Loucy (cell line): ENCODE results near the gene TDRD15.
A peak's percentile ranks its signal among the peaks of the same experiment; 100 is the strongest.

Experiments
- H2AFZ ChIP-seq: fragments of 200-600 bp; sonication (generic); 2 replicates; pipeline ENCODE4 v1.6.0; 2016; ENCODE audit warnings: antibody characterized with exemption, mild to moderate bottlenecking, low read length, moderate library complexity
- H3F3A ChIP-seq: fragments of 200-600 bp; 2 replicates; pipeline ENCODE4 v1.6.0; 2016; ENCODE audit warnings: antibody characterized with exemption, low read depth, mild to moderate bottlenecking
- H3K27me3 ChIP-seq: fragments of 200-600 bp; sonication (generic); 2 replicates; pipeline ENCODE4 v1.6.1; 2014; ENCODE audit warnings: low read length, mild to moderate bottlenecking; ENCODE audit not compliant: insufficient read depth, poor library complexity, severe bottlenecking
- H3K36me3 ChIP-seq: fragments of 200-600 bp; sonication (generic); 2 replicates; pipeline ENCODE4 v1.6.1; 2016; ENCODE audit warnings: low read length; ENCODE audit not compliant: insufficient read depth
- H3K4me1 ChIP-seq: fragments of 200-600 bp; sonication (generic); 2 replicates; pipeline ENCODE4 v1.5.1; 2014; ENCODE audit warnings: low read length, mild to moderate bottlenecking; ENCODE audit not compliant: insufficient read depth, poor library complexity, severe bottlenecking
- H3K4me2 ChIP-seq: fragments of 200-600 bp; sonication (generic); 2 replicates; pipeline ENCODE4 v1.6.0; 2014; ENCODE audit warnings: antibody characterized with exemption, low read length, low read depth, mild to moderate bottlenecking; ENCODE audit not compliant: poor library complexity, severe bottlenecking
- H3K4me3 ChIP-seq: fragments of 200-600 bp; sonication (generic); 2 replicates; pipeline ENCODE4 v1.5.1; 2014; ENCODE audit warnings: low read length, mild to moderate bottlenecking, mixed read lengths; ENCODE audit not compliant: poor library complexity, severe bottlenecking
- H3K79me2 ChIP-seq: fragments of 200-600 bp; sonication (generic); 2 replicates; pipeline ENCODE4 v1.6.1; 2014; ENCODE audit warnings: low read length; ENCODE audit not compliant: insufficient read depth
- H3K9ac ChIP-seq: fragments of 200-600 bp; sonication (generic); 2 replicates; pipeline ENCODE4 v1.6.0; 2014; ENCODE audit warnings: mild to moderate bottlenecking, low read depth, low read length, moderate library complexity; ENCODE audit not compliant: poor library complexity, severe bottlenecking
- H3K9me2 ChIP-seq: fragments of 200-600 bp; sonication (generic); replicated peaks from 2 replicates; pipeline ENCODE4 v1.6.1; 2016; ENCODE audit warnings: low read depth, low read length, mixed read lengths
- H3K9me3 ChIP-seq: fragments of 200-600 bp; sonication (generic); 2 replicates; pipeline ENCODE4 v1.6.1; 2014; ENCODE audit warnings: mild to moderate bottlenecking, antibody characterized with exemption, low read length, low read depth; ENCODE audit not compliant: insufficient read depth
- H4K20me1 ChIP-seq: fragments of 200-600 bp; sonication (generic); 2 replicates; pipeline ENCODE4 v1.6.0; 2014; ENCODE audit warnings: antibody characterized with exemption, low read length, mild to moderate bottlenecking; ENCODE audit not compliant: insufficient read depth, poor library complexity, severe bottlenecking
- EZH2phosphoT487 ChIP-seq: fragments of 200-600 bp; IDR thresholded peaks from 2 replicates; pipeline ENCODE4 v1.6.1; 2018; ENCODE audit warnings: antibody characterized with exemption, mild to moderate bottlenecking, moderate library complexity, borderline replicate concordance
- TF ChIP-seq, protein P1 (sequence below): fragments of 200-600 bp; sonication (generic); conservative IDR thresholded peaks from 2 replicates; pipeline ENCODE4 v1.5.1; 2014; ENCODE audit warnings: mild to moderate bottlenecking, antibody characterized with exemption, low read length

Gene TDRD15

DNA sequence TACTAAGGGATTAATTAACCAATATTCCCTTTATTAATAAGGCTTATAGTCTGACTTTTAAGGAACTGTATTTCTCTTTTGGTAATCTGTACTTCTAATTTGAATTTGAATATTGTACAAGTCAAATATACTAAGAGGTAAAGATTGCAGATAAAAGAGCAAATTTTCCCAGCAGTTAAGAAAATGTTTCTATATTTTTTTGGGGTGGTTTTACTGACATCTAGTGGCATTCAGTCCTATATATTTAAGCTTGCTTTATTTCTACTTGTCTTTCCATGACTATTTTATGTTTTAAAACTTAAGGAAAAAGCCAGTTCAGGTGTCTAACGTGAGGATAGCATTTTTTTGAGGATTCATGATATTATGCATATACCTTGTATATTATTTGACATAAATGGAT is 41.6 kb downstream of the TDRD15 start:
- Histone ChIP-seq H3K79me2 (no peaks in the 10 kb centered on the region), H3K9me3 (no peaks in the 10 kb centered on the region), H4K20me1 (no peaks in the 10 kb centered on the region), H3F3A (no peaks in the 10 kb centered on the region), H3K9ac (no peak overlapping the region), H3K4me1 (no peaks in the 10 kb centered on the region), H2AFZ (no peak overlapping the region), H3K36me3 (no peaks in the 10 kb centered on the region), H3K4me2 (no peak overlapping the region), H3K4me3 (no peak overlapping the region), H3K27me3 (no peaks in the 10 kb centered on the region), H3K9me2 (no peaks in the 10 kb centered on the region)
- TF ChIP-seq EZH2phosphoT487, result no peak
- TF ChIP-seq, protein P1, sequence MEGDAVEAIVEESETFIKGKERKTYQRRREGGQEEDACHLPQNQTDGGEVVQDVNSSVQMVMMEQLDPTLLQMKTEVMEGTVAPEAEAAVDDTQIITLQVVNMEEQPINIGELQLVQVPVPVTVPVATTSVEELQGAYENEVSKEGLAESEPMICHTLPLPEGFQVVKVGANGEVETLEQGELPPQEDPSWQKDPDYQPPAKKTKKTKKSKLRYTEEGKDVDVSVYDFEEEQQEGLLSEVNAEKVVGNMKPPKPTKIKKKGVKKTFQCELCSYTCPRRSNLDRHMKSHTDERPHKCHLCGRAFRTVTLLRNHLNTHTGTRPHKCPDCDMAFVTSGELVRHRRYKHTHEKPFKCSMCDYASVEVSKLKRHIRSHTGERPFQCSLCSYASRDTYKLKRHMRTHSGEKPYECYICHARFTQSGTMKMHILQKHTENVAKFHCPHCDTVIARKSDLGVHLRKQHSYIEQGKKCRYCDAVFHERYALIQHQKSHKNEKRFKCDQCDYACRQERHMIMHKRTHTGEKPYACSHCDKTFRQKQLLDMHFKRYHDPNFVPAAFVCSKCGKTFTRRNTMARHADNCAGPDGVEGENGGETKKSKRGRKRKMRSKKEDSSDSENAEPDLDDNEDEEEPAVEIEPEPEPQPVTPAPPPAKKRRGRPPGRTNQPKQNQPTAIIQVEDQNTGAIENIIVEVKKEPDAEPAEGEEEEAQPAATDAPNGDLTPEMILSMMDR, result peak; percentile 29

DNA sequence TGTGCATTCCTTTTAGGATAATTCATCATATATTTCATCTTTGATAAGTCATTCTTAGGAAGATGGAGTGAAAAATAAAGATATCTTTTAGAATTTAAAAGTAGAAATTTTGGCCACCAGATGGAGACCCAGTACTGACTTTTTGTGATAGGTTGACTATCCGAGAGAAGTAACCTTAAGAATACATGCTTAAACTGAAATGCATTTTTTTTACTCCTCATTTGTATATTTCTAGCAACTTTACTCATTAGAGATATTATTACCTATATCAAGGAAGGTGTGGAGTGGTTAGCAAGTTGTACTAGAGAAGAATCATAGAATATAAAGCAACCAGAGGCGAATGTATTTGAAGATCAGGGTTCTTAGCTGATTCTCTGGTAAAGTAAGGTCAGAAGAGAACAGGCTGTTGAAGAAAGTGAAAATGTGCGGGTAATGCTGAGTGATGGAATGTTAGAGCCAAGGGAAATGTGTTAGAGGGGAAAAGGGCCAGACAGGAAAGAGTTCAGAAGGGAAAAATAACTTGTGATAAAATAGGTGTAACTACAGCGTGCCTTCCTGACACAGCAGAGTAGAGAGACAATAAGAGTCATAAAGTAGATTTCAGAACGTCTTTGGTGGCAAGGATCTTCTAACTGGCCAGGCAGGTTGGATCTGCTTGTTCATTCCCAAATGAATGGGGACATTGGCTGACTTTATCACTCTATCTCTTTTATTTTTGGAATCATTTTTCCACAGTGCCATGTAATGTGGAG is 52.3 kb downstream of the TDRD15 start:
- TF ChIP-seq, protein P1, result peak; percentile 39
- TF ChIP-seq EZH2phosphoT487, result no peak
- H2AFZ ChIP-seq, result 0 out of 2 replicates have a peak overlapping the region, but pooled peaks have one; percentile 21
- H3K4me1 ChIP-seq, result no peaks in the 10 kb centered on the region
- no peak overlapping the region for H3K4me2 ChIP-seq
- H3K36me3 ChIP-seq, result no peaks in the 10 kb centered on the region
- H3K9ac ChIP-seq, result no peak overlapping the region
- no peaks in the 10 kb centered on the region for H3F3A ChIP-seq
- H3K9me3 ChIP-seq, result no peaks in the 10 kb centered on the region
- no peaks in the 10 kb centered on the region for H3K9me2 ChIP-seq
- H3K4me3 ChIP-seq, result no peak overlapping the region
- H3K79me2 ChIP-seq, result no peaks in the 10 kb centered on the region
- H3K27me3 ChIP-seq, result no peaks in the 10 kb centered on the region
- H4K20me1 ChIP-seq, result no peaks in the 10 kb centered on the region

DNA sequence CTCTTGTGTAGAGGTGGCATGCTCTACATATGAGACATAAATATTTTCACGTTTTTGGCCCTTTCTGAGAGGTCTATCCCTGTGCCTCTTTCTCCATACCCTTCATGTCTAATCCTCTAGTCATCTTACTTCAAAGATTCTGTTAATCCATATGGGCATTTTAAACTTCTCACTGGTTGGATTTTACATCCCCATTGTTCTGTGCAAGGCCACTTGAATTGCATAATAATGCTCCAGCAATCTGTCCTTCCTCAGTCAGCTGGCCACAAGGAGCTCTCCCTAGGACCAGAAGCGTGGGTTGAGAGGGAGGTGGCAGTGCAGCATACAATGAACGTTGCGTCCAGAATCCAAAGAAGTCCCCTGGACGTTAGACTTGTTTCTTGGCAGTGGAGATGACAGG is 58.2 kb downstream of the TDRD15 start:
- Histone ChIP-seq H3K27me3 (no peaks in the 10 kb centered on the region), H3K9me3 (no peaks in the 10 kb centered on the region), H3F3A (no peaks in the 10 kb centered on the region), H4K20me1 (no peaks in the 10 kb centered on the region), H3K36me3 (no peaks in the 10 kb centered on the region), H3K9ac (no peak overlapping the region), H3K79me2 (no peaks in the 10 kb centered on the region), H2AFZ (no peak overlapping the region), H3K4me3 (no peak overlapping the region), H3K9me2 (no peaks in the 10 kb centered on the region), H3K4me1 (no peaks in the 10 kb centered on the region), H3K4me2 (no peak overlapping the region)
- TF ChIP-seq, protein P1, result no peak
- no peak for TF ChIP-seq EZH2phosphoT487
